Stimulated activated CD4-positive, alpha-beta T cell treated with anti-CD3 and anti-CD28 coated beads, Interleukin-2, amount 100 ng/mL, for 4 hours (primary cell): ENCODE results near the gene SEMA3D.

Experiments used
- DNase-seq: peaks from one replicate; pipeline ENCODE4 v3.0.0-alpha.2; 2020; ENCODE audit warnings: low read depth

The SEMA3D gene

DNA sequence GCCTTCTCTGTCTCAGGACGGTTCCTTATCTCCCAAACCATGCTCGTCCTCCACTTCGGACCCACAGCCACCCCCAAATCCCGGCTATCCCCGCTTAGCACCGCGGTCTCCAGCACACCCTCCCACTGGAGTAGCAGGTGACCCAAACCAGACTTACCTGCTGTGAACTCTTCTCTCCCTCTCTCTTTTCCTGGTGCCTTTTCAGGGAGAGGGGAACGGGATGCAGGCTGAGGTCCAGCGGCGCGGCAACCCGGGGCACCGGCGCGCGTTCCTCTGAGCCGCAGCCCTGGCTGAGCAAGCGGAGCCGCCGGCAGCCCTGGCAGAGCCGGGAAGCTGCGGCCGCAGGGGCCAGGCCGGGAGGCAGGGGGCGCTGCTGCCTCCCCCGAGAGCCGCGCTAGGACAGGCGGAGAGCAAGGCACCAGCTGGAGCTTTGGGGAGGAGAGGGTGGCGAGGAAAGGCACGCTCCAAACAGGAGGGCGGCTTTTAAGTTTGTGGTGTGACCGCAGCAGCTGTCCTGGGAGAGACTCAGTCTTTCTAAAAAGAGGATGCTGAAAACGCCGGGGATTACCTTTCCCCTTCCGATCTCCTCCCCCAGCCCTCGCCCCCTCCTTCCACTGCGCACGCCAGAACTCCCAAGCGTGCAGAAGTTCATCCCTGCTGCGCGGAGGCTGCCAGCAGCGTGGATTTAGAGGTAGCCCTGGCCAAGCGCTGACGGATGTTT is at the start of gene SEMA3D:
SEMA3D (minus strand) TSS at position 536 of the 721 bp plus-strand sequence. CDS start 65,165 bp downstream, outside the sequence.
- no peak for DNase-seq

DNA sequence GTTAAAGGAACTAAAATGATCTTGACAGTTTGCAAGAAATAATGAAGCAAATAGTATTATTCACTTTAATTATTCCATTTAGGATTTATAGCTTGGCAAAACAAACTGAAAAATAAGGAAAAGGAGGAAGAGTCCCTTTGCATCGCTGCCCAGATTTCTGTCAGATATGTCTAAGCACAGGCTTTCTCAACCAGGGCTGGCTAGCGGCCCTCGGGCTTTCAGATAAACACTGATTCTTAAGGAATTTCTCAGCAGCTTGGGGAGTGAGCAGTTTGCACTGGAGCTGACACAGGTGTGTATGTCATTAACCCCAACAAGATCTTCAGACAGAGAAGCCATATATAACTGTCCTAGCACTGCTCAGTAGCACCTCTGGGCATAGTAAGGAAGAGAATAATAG is 47.9 kb upstream of the SEMA3D start:
- DNase-seq: no peak

DNA sequence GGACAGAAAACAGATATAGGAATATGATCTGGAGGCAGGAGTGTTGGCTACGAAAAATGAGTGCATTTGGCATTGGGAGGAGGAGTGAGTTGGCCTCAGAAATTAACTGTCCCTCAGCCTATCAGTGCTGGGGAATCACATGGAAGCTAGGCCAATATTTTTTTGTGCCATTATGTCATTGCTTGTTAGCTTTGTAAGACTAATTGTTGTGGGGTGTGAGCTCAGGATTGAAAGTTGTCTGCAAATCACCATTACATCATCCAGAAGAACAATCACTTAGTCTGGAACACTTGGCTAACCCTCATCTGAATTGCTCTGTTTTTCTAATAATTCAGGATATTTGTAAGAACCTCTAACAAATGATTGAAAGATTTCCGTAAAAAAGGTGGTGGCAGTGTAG is 45.2 kb upstream of the SEMA3D start:
- DNase-seq: no peak

DNA sequence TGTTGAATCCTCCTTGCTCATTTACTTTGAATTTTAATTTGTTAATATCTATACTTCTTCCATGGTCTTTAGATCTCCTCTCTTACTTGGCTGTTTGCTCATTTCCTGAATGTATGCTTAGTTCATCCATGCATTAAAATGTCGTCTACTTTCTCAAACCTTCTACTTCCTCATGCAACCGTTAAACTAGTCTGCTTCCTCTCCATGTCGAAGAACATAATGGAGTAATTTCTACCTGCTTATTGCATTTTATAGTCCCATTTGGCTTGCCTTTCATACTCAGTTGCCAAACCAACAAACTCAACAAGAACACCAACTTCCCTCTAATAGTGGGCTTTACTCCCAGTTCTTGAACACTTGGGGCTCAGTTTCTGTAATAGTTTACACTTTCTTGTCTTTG is 43.8 kb upstream of the SEMA3D start:
- DNase-seq: no peak

DNA sequence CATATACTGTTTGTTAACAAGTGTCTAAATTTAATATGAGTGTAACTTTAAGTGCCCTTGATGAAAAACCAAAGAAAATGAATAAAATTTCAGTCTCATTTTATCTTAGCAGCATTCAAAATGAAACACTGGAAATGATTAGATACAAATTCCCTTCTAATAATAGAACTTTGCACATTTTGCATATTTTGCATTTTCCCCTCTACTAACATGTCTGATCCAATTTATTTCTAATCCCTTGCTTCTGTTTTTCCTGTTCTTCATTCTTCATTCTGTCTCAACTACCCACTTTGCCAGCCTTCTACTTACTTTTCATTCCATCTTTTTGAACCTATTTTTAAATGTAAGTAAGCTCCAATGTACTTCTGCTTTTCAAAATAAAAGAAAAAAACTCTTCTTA is 42.7 kb upstream of the SEMA3D start:
- DNase-seq: no peak

DNA sequence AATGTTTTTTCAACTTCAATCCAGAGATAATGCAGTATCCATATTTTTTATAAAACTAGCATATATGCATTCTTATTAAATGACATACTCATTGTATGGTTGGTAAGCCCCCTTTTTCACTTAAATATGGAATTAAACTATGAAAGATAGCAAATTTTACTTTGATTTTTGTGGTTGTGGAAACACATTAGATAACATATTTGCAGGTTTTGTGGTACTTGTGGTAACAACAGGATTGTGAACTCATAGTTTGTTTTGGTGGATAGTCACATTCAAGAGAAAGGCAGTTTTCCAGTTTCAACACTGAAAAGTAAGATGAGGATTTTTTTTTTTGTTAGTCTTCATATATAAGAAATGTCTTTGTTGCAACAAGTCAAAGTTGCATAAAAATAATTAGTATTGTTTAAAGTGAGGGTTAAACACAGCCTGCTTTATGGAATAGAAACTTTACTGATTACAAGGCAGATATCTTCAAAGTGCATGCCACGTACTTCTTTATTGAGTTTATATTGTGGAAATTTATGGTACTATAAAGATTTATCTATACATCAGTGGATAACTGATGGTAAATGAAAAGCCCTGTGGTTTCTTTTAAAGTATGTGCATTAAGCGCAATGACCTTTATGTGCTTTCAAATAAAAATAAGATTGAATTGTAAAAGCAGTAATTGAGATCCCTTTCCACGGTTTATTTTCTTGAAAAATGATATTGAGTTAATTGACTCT is 39.7 kb upstream of the SEMA3D start:
- DNase-seq: no peak

DNA sequence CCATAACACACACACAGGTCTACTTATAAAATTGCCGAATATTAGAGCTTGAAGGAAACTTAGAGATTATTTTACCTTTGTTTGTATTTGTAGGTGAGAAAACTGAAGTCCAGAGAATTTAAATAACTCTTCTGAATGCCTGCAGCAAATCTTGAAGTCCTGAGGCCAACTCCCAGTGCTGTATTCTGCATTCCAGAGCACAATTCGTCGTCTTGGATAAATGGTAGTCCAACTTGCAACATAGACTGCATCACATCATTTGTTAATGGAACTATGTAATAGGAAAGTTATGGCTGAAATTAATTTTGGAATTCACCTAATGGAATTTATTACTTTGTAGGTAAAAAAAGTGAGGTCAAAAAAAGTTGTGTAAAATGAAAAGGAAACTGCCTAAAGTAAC is 37.3 kb upstream of the SEMA3D start:
- no peak for DNase-seq

DNA sequence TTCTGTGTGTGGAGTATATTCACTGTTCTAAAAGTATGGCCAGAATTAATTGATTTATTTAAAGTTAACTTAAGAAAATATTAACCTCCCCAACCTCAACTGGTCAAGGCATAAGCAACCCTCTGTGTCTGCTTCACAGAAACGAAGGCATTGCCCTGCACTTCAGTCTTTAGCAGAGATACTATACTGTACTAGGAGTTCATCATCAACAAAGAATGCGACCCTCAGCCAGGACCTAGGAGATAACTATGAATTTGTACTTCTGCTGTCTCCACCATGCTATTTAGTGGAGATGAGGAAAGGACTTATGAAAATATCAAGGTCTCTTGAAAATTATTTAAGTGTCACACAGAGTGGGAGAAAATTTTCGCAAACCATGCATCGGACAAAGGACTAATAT is 35.7 kb upstream of the SEMA3D start:
- DNase-seq: no peak

DNA sequence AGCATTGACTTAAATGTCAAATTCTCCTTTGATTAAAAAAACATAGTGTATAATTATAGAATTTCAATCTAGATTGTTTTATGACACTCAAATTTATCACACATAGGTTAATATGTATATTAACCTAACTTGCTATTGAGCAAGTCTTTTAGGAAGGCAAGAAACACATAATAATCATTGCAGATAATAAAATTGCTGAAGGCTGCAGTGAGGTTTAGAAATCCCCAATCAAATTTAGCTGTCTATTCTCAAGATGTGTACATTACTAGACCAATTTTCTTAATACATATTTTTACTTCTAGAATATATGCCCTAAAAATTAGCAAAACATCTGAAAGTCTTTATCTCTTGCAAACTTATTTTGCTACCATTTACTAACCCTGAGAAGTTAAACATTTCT is 34.9 kb upstream of the SEMA3D start:
- no peak for DNase-seq

DNA sequence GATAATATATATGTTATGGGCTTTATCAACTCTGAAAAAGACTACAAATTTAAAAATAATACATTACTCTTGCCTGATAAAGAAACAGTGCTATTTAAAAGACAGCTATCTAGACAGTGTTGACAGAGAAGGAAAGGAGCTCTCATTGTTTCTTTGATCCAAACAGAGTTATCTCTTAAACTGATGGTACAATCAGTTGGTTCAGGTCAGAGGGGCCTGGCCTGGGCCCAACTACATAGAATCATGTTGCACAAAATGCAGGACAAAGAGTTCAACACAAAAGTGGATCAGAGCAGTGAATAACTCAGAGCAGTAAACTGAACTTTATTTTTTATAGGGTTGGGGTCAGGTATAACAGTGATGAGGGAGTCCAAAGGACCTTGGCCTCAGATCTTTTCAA is 33.8 kb upstream of the SEMA3D start:
- DNase-seq: no peak

DNA sequence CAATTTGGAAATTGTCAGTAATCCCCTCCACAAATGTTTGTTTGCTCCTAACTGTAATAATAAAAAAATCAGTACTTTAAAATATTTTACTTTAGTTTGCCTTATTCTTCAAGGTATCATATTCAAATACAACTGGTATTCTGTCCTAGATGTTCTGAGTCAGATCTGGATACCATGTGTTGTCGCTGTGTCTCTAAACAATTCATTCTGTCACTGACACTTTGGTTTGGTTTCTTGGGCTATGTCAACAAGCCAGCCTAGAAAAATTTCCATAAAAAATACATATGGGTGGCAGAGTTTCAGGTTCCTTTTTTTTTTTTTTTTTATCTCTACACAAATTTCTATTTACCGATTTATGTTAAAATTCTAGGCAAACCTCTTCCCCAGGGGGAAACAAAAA is 33.2 kb upstream of the SEMA3D start:
- no peak for DNase-seq

DNA sequence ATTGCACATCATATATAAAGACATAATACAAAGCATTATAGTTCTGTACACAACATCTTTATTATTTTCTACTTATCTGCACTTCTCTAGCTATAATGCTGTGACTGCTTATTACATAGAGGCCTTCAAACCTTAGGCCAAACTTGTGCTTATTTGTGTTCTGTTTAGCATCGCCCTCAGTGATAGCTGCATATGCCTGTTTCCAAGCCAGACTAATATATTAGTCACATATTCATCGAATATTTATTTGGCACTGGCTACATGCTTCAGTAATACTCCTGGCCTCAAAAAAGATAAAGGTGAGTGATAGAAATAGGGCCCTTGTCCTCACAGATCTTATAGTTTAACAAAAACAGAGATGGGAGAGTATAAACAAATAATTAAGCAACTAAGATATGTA is 30.2 kb upstream of the SEMA3D start:
- no peak for DNase-seq

DNA sequence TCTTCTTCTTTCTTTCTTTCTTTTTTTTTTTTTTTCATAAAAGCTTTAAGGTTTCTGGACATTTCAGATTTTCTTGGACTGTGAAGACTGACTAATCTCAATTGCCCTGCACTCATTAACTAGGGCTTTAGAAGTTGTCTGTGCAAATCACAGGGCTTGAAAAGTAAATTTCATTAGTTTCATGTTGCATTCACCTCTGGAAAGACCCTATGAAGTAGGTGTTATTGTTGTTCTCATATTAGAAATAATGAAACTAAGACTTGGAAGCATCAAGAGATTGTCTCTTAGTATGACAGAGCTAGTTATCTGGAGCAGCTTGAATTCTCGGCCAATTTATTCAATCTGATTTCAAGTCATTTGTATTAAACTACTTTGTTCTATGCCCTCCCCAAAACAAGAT is 28.2 kb upstream of the SEMA3D start:
- no peak for DNase-seq

DNA sequence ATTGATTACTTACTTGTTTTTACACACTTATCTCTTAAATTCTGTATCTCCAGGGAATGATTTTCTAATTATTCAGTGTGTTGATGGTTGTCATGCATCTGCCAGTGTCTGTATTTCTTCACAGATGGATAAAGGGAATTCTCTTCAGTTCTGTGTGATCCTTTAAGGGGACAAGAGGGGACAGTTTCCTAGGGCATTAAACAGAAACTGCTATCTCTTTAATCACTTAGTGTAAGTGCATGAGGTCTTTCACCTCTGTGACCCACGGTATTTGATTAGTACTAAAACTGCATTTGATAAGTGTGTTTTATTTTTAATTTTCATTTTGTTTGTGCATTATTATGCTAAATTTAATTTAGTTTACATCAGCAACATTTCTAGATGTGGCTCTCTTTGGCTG is 26.6 kb upstream of the SEMA3D start:
- no peak for DNase-seq

DNA sequence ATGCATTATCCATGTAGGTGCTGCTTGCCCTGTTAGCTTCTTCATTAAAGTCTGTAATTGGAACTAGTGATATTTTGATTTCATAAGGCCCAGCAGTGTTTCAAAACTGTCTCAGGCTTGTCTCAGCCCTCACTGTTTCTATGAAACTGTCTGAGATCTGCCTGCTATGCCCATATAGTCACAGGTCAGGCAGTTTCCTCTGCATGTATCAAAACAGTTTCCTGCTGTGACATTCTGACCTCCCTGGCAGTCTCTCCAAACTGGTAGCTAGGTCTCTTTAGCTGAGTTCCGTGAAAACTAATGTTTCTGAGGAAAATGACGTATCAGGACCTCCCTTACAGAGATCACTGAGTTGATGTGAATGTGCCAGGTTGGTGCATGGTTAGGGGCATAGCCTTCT is 18.9 kb upstream of the SEMA3D start:
- DNase-seq: no peak

DNA sequence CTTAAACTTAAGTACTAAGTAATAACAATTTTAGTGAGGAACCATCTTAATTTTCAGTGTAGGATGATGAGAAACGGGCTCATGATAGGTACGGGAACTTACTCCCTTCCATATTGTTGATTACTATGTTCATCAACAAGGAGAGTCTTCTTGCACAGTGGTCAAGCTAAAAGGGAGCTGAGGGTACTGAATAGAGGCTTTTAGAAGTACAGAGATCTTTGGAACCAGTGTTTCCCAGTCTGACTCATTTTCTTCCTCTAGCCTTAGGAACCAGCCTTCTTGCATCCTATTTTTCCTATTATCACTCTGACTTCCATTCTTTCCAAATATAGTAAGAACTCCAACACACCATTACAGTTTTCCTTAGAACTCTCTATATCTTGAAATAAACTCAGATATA is 17.6 kb upstream of the SEMA3D start:
- no peak for DNase-seq

DNA sequence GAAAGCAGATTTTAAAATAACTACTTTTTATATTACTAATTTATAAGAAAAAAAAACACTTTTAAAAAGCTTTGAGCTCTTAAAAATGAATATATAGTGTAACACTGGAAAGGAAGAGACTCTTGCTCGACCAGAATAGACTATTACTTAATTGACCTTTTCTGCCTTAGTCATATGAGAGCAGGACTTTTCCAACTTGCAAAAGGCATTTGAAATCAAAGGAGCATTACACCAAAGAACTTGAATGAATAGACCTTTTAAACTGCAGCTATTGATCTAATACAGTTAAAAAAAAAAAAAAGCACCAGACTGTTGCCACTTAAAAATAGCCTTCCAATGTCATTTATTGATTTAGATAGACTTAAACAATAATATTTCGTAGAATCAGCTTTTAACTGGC is 17.2 kb upstream of the SEMA3D start:
- no peak for DNase-seq

DNA sequence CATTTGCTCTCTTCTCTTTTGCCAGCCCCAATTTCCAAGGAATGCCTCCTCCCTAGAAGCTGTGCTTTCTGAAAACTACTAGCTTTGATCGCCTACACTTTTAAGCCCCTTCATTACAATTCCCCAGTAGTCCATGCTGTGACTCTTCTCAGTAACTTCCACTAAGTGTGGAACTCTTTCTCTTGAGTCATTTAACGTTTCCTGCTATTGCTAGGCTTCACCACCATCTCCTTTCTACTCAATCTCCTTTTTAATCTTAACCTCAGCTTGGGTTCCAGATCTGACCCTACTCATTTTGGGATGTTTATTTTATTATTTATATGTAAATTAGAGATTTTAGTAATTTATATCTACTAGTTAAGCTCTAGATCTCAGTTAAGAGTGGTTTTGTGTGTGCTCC is 14.4 kb upstream of the SEMA3D start:
- DNase-seq: no peak

DNA sequence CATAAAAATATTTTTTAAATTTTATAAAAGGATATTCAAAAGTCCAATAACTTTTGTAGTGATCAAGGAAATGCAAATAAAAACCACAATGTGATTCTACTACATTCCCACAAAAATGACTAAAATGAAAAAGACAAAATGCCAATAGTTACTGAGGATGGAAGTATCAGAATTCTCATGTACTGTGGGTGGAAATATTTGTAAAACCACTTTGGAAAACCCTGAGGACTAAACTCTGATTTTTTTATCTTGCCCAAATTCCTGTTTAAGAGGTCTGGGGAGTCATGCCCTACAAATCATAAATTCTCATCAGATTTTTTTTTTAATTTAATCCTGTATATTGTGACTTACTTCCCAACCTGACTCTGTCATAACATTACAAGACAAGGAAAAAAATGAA is 9.8 kb upstream of the SEMA3D start:
- no peak for DNase-seq

DNA sequence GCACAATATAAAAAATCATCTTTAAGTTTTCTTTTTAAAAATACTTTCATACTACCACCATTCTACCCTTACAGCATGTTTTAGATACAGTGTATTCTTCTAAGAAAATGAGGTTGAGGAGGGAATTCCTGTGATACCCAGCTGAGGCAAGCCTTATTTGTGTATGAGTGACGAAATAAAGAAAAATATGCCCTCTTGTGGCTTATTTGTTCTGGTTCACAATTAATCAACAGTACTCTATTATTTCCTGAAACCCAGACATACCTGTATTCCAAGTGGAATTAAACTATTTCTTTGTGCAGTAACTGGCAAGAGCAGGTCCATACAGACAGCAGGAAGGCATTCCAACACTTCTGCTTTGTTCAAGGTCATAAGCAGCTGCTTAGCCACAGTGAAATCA is 4.5 kb upstream of the SEMA3D start:
- no peak for DNase-seq

DNA sequence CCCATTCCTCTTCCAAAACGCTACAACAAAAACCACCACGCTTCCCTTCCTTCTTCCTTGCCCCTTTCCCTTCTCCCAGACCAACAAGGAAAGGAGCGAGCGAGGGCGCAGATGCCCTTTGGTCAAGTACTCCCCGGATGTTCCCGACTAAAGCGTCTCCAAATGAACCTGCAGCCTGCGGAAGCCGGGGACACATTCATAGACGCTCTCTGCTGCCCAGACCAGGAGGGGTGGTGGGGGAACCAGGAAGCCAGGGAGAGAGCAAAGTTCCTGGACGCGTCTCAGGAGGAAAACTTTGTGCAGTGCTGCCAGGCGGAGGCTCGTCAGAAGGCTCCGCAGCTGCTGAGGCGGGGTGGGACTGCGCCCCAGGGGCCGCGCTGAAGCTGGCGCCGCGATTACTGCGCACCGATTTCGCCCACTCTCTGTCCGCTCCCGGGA is 754 bp downstream of the SEMA3D start:
- no peak for DNase-seq

DNA sequence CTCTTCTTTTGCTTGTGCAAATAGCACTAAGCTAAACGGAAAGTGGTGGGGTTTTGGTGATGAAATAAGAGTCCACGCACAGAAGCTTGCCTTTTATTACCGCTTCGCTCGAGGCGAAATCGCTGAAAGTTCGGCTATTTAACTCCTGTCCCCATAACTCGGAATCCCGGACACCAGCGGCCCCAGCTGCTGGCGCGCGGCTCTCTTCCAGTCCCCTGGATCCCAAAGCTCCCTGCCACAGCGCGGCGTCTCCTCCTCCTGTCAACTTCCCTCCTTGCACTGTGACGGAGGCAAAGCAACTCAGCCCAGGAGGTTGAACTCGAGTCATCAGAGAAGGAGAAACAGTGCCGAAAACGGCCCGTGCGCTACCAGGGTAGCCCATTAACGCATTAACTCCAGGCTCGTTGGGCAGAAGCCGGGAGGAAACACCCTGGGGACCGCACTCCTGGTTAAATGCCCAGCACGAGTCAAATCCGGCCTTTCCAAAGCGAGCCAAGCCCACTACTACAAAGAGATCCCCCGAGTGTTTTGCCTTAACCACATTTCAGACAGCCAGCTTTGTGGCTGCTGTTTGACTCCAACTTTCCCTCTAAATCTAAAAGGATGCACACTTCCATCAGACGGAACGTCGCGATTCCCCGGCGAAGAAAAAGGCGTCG is 1.3 kb downstream of the SEMA3D start:
- DNase-seq: no peak
